GM21360 (cell line): ENCODE data around the gene CLCN6.

Experiments
- ATAC-seq: cut with Tn5 transposase; IDR thresholded peaks from one replicate; pipeline ENCODE4 v1.9.1; 2021; ENCODE audit warnings: mild to moderate bottlenecking, moderate library complexity; ENCODE audit not compliant: unreplicated experiment

CLCN6 gene

GRCh38 chr1:11874624-11875023 is 68.6 kb downstream of the CLCN6 start:
- ATAC-seq, result no peak

GRCh38 chr1:11875094-11875493 is 69.1 kb downstream of the CLCN6 start:
- ATAC-seq, result no peak

DNA sequence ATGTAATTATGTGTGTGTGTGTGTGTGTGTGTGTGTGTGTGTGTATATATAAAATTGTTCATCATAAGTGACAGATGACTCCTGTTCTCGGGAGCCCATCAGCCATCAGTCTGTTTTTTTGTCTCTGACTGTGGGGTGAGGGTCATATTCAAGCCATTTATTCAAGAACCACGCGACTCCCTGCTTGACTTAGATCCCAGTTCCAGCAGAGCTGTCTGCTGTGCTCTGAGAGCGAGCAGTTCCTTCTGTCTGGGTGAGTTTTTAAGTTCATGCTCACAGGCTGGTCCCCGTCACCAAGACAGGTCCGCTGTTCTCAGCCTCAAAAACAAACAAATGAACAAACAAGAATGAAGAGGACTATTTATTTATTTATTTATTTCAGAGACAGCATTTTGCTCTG is 71.1 kb downstream of the CLCN6 start:
- no peak for ATAC-seq

GRCh38 chr1:11878081-11878890 is 72.3 kb downstream of the CLCN6 start:
- ATAC-seq, result no peak

- ATAC-seq, result no peak
These were observed 72.8 kb downstream of the CLCN6 start for GRCh38 chr1:11878891-11879190.

DNA sequence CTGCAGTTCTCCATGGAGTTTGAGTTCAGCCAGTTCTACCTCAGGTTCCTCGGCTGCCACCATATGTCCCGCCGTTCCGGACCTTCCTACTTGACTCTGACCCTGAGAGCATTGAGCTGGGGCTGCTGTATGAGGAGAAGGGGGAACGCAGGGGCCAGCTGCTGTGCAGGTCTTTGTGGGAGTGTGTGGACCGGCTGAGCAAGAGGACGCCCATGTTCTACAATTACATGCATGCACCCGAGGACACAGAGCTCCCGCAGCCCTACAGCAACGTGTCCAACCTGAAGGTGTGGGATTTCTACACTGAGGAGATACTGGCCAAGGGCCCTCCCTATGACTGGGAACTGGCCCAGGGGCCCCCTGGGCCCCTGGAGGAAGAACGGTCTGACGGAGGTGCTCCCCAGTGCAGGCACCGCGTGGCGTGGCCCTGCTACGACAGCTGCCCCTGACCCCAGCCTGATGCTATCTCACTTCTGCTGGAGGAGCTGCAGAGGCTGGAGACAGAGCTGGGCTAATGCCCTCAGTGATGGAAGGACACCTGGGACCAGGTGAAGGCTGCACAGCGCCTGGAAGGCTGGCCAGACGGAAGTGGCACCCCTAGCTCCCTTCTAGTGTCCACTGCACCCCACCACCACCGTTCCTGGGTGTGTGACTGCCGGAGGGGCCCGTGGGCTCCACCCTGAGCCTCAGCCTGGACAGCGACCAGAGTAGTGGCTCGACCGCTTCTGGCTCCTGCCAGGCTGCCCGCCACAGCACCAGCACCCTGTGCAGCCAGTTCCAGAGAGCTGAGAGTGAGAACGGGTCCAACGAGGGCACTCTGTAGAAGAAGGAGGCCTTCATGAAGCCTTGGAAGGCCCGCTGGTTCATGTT is 73.6 kb downstream of the CLCN6 start:
- no peak for ATAC-seq

DNA sequence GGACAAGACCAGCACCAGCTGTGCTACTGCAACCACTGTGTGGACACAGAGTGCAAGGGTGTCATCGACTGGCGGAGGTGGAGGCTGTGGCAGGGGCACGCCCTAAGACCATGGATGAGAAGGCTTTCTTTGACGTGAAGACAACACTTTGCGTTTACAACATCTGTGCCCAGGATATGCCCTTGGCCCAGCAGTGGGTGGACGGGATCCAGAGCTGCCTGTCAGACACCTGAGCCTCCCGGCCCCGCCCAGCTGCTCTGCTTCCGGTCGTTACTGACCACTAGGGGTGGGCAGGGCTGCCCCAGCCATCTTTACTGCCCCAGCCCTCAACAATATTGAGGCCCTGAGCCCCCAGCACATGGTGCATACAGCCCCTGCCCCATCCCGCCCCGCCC is 74.2 kb downstream of the CLCN6 start:
- ATAC-seq, result no peak

DNA sequence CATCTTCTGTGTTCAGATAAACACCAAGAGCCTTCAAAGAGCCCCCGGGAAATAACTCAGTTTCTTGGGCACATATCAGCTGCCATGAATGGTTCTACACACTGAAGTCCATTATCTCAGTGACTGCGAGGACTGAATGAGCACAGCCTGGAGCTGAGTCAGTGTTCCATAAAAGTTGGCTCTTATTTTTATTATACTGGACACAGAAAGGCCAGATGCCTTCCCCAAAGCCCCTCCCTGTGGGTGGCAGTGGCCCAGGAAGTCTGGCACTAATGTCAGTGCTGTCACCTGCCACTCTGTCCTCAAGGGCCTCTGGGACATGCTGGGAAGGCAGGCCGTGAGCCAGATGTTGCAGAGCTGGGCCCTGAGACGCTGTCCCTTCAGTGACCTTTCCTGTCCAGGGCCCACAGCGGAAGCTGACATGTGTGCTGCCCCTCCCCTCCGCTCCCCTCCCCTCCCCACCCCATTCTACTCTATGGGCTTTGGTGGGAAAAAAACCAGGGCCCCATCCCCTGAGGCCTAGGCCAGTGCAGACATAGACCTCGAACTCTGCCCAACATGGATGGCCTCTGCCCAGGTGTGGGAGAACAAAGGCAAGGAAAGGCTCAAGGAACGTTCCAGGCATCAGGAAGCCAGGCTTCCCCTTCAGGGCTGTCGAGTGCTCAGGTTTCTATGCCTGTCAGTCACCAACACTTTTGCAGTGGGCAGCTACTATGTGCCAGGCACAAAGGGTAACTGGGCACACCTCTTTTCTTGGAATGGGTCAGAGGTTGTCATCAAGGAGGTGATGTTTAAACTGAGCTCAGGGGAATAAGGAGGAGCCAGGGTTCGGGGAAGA is 75.1 kb downstream of the CLCN6 start:
- ATAC-seq, result no peak

GRCh38 chr1:11881749-11882441 is 75.9 kb downstream of the CLCN6 start:
- ATAC-seq, result no peak

GRCh38 chr1:11882814-11883538 is 77.0 kb downstream of the CLCN6 start:
- no peak for ATAC-seq

- ATAC-seq, result no peak
These were observed 79.9 kb downstream of the CLCN6 start for GRCh38 chr1:11885916-11886315.

DNA sequence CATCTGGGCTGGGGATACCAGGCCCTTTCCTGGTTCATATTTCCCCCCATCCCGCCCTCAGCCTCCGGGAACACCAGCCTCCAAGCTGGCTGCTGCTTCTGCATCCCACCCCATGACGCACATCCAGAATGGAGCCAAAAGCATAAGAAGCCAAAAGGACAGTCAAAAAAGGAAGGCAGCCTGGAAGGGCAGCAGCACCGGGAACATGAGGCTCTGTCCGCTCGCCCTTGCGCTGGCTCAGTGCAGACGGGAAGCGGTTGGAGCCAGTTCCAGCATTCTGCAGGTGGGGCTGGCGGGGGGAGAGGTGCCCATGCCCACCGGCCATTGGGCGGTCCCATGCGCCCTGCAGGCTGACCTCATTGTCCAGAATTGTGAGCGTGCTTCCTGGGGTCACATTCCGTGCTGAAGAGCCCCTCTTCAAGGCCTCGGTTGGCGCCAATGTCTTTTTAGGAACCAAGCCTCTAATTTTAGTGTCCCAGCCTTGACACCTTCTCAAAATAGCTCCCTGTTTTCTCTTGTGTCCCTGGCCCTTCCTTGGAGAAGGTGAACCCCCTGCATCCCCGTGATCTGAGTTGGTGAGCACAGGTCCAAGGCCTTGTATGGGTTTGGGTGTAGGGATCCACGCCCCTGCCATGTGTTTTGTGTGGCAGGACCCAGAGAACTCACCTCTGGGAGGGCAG is 81.1 kb downstream of the CLCN6 start:
- no peak for ATAC-seq

DNA sequence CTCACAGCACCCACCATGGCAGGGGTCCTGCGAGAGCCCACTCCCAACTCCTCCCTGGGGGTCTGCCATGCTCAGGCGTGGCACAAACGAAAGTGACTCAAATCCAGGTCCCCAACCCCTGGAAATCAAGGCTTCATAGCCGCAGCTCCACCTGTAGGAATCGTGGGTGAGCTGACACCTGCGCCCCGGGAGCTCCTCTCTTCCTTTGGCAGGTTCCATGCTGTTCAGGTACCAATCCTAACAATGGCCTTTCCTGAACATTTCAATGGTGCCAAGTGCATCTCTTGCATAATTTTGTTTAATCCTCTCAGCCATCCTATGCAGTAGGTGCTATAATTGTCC is 81.6 kb downstream of the CLCN6 start:
- no peak for ATAC-seq

GRCh38 chr1:11888206-11888876 is 82.3 kb downstream of the CLCN6 start:
- ATAC-seq, result no peak

DNA sequence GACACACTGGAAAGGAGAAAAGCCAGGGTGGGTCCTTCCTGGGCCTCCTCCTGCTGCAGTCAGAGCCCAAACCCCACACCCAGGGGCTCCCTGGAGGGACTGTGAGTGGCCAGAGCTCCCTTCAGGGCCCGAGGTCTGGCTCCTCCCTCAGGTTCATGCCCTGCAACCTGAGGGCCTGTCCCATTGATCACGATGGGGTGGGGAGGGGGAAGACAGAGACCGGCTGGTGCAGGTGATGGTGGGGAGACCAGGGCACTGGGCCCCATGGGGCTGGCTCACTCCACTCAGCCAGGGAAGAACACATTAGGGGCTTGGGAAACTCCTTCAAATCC is 82.9 kb downstream of the CLCN6 start:
- ATAC-seq, result no peak

DNA sequence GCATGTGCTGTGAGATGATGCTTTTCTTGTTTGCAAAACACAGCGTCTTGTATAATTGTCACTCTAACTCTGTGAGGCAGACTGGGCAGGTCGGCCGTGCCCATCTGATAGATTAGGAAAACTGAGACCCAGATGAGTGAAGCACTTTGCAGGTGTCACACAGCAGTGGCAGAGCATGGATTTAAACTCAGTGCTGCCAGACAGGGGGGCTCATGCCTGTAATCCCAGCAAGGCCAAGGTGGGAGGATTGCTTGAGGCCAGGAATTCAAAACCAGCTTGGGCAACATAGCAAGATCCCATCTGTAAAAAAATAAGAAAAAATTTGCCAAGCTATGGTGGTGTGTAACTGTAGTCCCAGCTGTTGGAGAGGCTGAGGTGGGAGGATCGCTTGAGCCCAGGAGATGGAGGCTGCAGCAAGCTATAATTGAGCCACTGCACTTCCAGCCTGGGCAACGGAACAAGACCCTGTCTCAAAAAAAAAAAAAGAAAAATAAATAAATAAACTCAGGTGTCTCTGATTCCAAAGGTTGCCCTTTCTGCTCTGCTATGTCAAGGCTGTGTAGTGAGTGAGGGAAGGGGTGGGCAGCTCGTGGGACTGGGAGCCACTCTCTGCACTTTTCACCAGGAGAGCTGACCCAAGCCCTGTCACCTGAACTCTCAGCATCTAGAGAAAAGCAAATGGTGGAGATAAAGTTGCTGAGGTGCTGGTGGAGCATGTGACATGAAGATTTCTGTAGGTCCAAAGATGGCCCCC is 85.6 kb downstream of the CLCN6 start:
- ATAC-seq, result no peak
